HCT116 (cell line): ENCODE measurements around the gene NHLRC4. TPM values are rescaled to one million over a fixed set of nuclear protein-coding genes. Genes with fewer than 3 reads are reported as not detected.

Source experiments
- ATAC-seq: fragments of 200-7000 bp; cut with Tn5 transposase; 2 replicates; pipeline ENCODE4 v1.9.1; 2020; ENCODE audit warnings: mild to moderate bottlenecking, moderate library complexity
- BruUV-seq: library from RNA; stranded (reverse); fragments of 400-500 nt; replicated peaks from 2 replicates; lab custom pipeline; 2021; lab: Mats Ljungman, UMichigan
- CTCF ChIA-PET: fragments of 300-600 bp; sonication (Branson Sonifier 250); formaldehyde crosslinking; loops from one replicate; lab custom pipeline; 2021; ENCODE audit warnings: antibody characterized with exemption; lab: Charles Lee
- POLR2A ChIA-PET: fragments of 300-600, 350-600 bp; sonication (Branson Sonifier 250); formaldehyde crosslinking; loops from one replicate; lab custom pipeline; 2021; ENCODE audit warnings: antibody characterized with exemption; lab: Charles Lee
- RAD21 ChIA-PET, 2 experiments: fragments of 300-600 bp; sonication (Branson Sonifier 250); formaldehyde crosslinking; loops; one replicate each; lab custom pipeline; 2023; ENCODE audit warnings: low total read pairs in 2 of 2; ENCODE audit not compliant: uncharacterized antibody in 2 of 2, unreplicated experiment in 2 of 2, low non-redundant PET in 1 of 2; lab: Charles Lee
- DNase-seq: peaks from one replicate; pipeline ENCODE4 v3.0.0-alpha.2; 2010; ENCODE audit warnings: low read depth, low spot score
- H2AFZ ChIP-seq: fragments of 200-600 bp; shearing (Covaris generic), sonication (generic); 2 replicates; pipeline ENCODE4 v1.6.1; 2017; ENCODE audit warnings: low read depth, mixed run types, mixed read lengths, antibody characterized with exemption, low read length; ENCODE audit not compliant: poor library complexity, severe bottlenecking
- H3K27ac ChIP-seq: 2 replicates; pipeline ENCODE4 v1.5.1; 2012; ENCODE audit warnings: low read depth, low read length
- H3K27me3 ChIP-seq: fragments of 200-600 bp; sonication (generic); 2 replicates; pipeline ENCODE4 v1.6.1; 2016; ENCODE audit warnings: mixed run types, low read length, mixed read lengths; ENCODE audit not compliant: insufficient read depth
- H3K36me3 ChIP-seq, 2 experiments: fragments of 200-500 bp in 1 of 2; fragments of 200-600 bp in 1 of 2; sonication (Bioruptor generic) in 1 of 2; sonication (generic) in 1 of 2; 2 replicates each; pipeline versions ENCODE4 v1.5.1 to v1.6.1; 2014 to 2016; ENCODE audit warnings: low read length in 2 of 2, inconsistent platforms in 1 of 2, mixed read lengths in 1 of 2, mixed run types in 1 of 2; ENCODE audit not compliant: insufficient read depth in 2 of 2, control insufficient read depth in 1 of 2
- H3K4me1 ChIP-seq, 2 experiments: fragments of 200-600 bp in 1 of 2; sonication (generic) in 1 of 2; 2 replicates each; pipeline versions ENCODE4 v1.5.1 to v1.6.1; 2012 to 2017; ENCODE audit warnings: low read length in 2 of 2, inconsistent platforms in 1 of 2, mild to moderate bottlenecking in 1 of 2, mixed read lengths in 1 of 2, mixed run types in 1 of 2, moderate library complexity in 1 of 2; ENCODE audit not compliant: insufficient read depth in 2 of 2, control insufficient read depth in 1 of 2
- H3K4me2 ChIP-seq: fragments of 200-600 bp; sonication (generic); 2 replicates; pipeline ENCODE4 v1.6.1; 2017; ENCODE audit warnings: mixed run types, low read length, mixed read lengths
- H3K4me3 ChIP-seq, 2 experiments: fragments of 200-600 bp in 1 of 2; sonication (generic) in 1 of 2; replicated peaks in 1 of 2; 2 replicates each; pipeline ENCODE4 v1.5.1; 2011 to 2016; ENCODE audit warnings: low read length in 2 of 2, control low read depth in 1 of 2, low read depth in 1 of 2, mild to moderate bottlenecking in 1 of 2, mixed read lengths in 1 of 2, mixed run types in 1 of 2
- H3K79me2 ChIP-seq: fragments of 200-600 bp; sonication (generic); 2 replicates; pipeline ENCODE4 v1.6.1; 2017; ENCODE audit warnings: mild to moderate bottlenecking, mixed run types, low read length, moderate library complexity, mixed read lengths; ENCODE audit not compliant: insufficient read depth
- H3K9ac ChIP-seq: fragments of 200-600 bp; sonication (generic); 2 replicates; pipeline ENCODE4 v1.6.1; 2016; ENCODE audit warnings: low read length, mixed read lengths
- H3K9me2 ChIP-seq: fragments of 200-600 bp; sonication (generic), shearing (Covaris generic); 2 replicates; pipeline ENCODE4 v1.6.1; 2017; ENCODE audit warnings: mixed run types, mild to moderate bottlenecking, moderate library complexity; ENCODE audit not compliant: insufficient read depth
- H3K9me3 ChIP-seq, 2 experiments: fragments of 200-500 bp in 1 of 2; fragments of 200-600 bp in 1 of 2; sonication (Bioruptor generic) in 1 of 2; sonication (generic) in 1 of 2; 2 replicates each; pipeline ENCODE4 v1.6.1; 2014 to 2017; ENCODE audit warnings: low read length in 2 of 2, mixed read lengths in 2 of 2, inconsistent platforms in 1 of 2, low read depth in 1 of 2, mild to moderate bottlenecking in 1 of 2, mixed run types in 1 of 2, moderate library complexity in 1 of 2; ENCODE audit not compliant: control insufficient read depth in 1 of 2, insufficient read depth in 1 of 2
- H4K20me1 ChIP-seq: fragments of 200-600 bp; sonication (generic), shearing (Covaris generic); 2 replicates; pipeline ENCODE4 v1.6.1; 2017; ENCODE audit warnings: mixed run types, mild to moderate bottlenecking, moderate library complexity; ENCODE audit not compliant: insufficient read depth
- CBX3 ChIP-seq: IDR thresholded peaks from 2 replicates; pipeline ENCODE4 v1.6.1; 2012; ENCODE audit warnings: low read depth
- CEBPB ChIP-seq: IDR thresholded peaks from 2 replicates; pipeline ENCODE4 v1.6.1; 2012; ENCODE audit warnings: low read depth
- EGR1 ChIP-seq: IDR thresholded peaks from 2 replicates; pipeline ENCODE4 v1.6.1; 2012; ENCODE audit warnings: low read depth
- ELF1 ChIP-seq: IDR thresholded peaks from 2 replicates; pipeline ENCODE4 v1.6.1; 2012; ENCODE audit warnings: low read depth, borderline replicate concordance
- EZH2 ChIP-seq: fragments of 200-600 bp; sonication (generic); IDR thresholded peaks from 2 replicates; pipeline ENCODE4 v1.6.1; 2017; ENCODE audit warnings: antibody characterized with exemption, mixed run types
- FOSL1 ChIP-seq: IDR thresholded peaks from 2 replicates; pipeline ENCODE4 v1.6.1; 2012; ENCODE audit warnings: low read depth
- POLR2AphosphoS5 ChIP-seq: IDR thresholded peaks from 2 replicates; pipeline ENCODE4 v1.6.1; 2011; ENCODE audit warnings: mild to moderate bottlenecking, low read depth, low read length, moderate library complexity
- SP1 ChIP-seq: IDR thresholded peaks from 2 replicates; pipeline ENCODE4 v1.6.1; 2012; ENCODE audit warnings: low read depth
- TCF7L2 ChIP-seq: IDR thresholded peaks from 2 replicates; pipeline ENCODE4 v1.7.0; 2011; ENCODE audit warnings: borderline replicate concordance, inconsistent platforms; ENCODE audit not compliant: insufficient read depth, insufficient read length; ENCODE audit errors: extremely low read depth
- YY1 ChIP-seq: IDR thresholded peaks from 2 replicates; pipeline ENCODE4 v1.6.1; 2011; ENCODE audit warnings: low read length, low read depth, moderate library complexity, mild to moderate bottlenecking; ENCODE audit not compliant: insufficient replicate concordance; ENCODE audit errors: extremely low read depth
- ZFX ChIP-seq: fragments of 450-650 bp; IDR thresholded peaks from 2 replicates; pipeline ENCODE4 v1.6.1; 2017
- intact Hi-C: fragments of 100-400 bp; cut with micrococcal nuclease; formaldehyde crosslinking; loops from 2 replicates; pipeline ENCODE4 v1.10.0; 2022
- total RNA-seq: library from RNA; stranded (reverse); gene quantifications from one replicate; pipeline ENCODE4 v1.2.1, GENCODE V29; 2021; ENCODE audit not compliant: unreplicated experiment
- TF ChIP-seq, protein P1 (sequence below), 3 experiments: fragments of 200-600 bp in 1 of 3; sonication (generic) in 1 of 3; IDR thresholded peaks in 2 of 3; conservative IDR thresholded peaks in 1 of 3; 2 replicates each; pipeline ENCODE4 v1.5.1; 2012 to 2017; ENCODE audit warnings: low read depth in 2 of 3, low read length in 2 of 3, antibody characterized with exemption in 1 of 3, borderline replicate concordance in 1 of 3, control low read depth in 1 of 3, mild to moderate bottlenecking in 1 of 3, mixed read lengths in 1 of 3, mixed run types in 1 of 3, moderate library complexity in 1 of 3; ENCODE audit not compliant: insufficient read depth in 1 of 3

The NHLRC4 gene
- total RNA-seq, 1 experiment from 2014 or later = 0.22 TPM

DNA sequence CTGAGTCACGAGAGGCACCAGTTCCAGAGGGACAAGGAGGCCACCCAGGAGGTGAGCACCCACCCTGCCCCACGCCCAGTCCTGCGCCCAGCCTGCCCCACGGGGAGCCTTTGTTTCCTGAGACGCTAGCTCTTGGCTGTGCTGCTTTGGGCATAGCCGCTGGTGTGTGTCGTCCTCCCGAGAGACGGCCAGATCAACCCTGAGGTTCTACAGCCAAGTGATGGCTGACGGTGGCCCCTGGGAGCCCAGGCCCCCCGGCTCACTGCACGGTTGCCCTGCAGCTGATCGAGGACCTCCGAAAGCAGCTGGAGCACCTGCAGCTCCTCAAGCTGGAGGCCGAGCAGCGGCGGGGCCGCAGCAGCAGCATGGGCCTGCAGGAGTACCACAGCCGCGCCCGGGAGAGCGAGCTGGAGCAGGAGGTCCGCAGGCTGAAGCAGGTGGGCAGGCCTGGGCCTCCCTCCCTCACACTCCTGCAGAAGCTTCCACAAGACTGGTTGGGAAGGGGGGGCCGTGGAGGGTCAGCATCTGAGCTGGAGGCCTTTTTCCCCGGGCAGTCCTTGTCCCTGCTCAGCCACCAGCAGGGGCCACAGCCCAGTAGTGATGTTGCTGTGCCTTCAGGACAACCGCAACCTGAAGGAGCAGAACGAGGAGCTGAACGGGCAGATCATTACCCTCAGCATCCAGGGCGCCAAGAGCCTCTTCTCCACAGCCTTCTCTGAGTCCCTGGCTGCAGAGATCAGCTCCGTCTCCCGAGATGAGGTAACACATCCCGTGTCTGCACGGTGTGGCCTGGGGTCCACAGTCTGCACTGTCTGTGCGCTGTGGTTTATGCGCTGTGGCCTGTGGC lies 46.7 kb upstream of the NHLRC4 start:
- H4K20me1 ChIP-seq = no peaks in the 10 kb centered on the region
- POLR2A ChIA-PET = no interaction called here
- H3K9me3 ChIP-seq = no peaks in the 10 kb centered on the region
- CTCF ChIA-PET = no interaction called here
- no peak for TF ChIP-seq SP1
- TF ChIP-seq POLR2AphosphoS5 = no peak
- no peak for TF ChIP-seq YY1
- TF ChIP-seq EGR1 = no peak
- no peak for TF ChIP-seq FOSL1
- TF ChIP-seq CBX3 = no peak
- TF ChIP-seq, protein P1, sequence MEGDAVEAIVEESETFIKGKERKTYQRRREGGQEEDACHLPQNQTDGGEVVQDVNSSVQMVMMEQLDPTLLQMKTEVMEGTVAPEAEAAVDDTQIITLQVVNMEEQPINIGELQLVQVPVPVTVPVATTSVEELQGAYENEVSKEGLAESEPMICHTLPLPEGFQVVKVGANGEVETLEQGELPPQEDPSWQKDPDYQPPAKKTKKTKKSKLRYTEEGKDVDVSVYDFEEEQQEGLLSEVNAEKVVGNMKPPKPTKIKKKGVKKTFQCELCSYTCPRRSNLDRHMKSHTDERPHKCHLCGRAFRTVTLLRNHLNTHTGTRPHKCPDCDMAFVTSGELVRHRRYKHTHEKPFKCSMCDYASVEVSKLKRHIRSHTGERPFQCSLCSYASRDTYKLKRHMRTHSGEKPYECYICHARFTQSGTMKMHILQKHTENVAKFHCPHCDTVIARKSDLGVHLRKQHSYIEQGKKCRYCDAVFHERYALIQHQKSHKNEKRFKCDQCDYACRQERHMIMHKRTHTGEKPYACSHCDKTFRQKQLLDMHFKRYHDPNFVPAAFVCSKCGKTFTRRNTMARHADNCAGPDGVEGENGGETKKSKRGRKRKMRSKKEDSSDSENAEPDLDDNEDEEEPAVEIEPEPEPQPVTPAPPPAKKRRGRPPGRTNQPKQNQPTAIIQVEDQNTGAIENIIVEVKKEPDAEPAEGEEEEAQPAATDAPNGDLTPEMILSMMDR (IDR thresholded peaks at IDR 0.05 in 2 of 3, conservative IDR thresholded peaks at IDR 0.05 in 1 of 3; ENCODE audit: borderline replicate concordance in 1 of 3, insufficient read depth in 1 of 3, low read depth in 2 of 3, low read length in 2 of 3) = no peak
- no peak for TF ChIP-seq EZH2
- TF ChIP-seq TCF7L2 = no peak
- no peak for TF ChIP-seq ELF1
- TF ChIP-seq CEBPB = no peak
- no peak for TF ChIP-seq ZFX
- TF ChIP-seq, all 23 proteins: peak for 0
- RAD21 ChIA-PET = no interaction called here
- intact Hi-C loops = no loop called here
- DNase-seq (no peak), ATAC-seq (no peak)
- Histone ChIP-seq H3K4me3 (no peak overlapping the region), H3K27ac (no peak overlapping the region), H3K9me2 (no peaks in the 10 kb centered on the region), H3K4me2 (no peak overlapping the region), H3K27me3 (no peaks in the 10 kb centered on the region), H2AFZ (no peak overlapping the region), H3K79me2 (no peaks in the 10 kb centered on the region), H3K4me1 (peaks cover 6 to 8% of the 10 kb centered on the region in 2 experiments), H3K36me3 (no peaks in the 10 kb centered on the region; a peak in 1 of 4 replicates), H3K9ac (no peak overlapping the region)
- no TSS peak for BruUV-seq
